Measurements from ENCODE around the gene ZNF681.

DNA sequence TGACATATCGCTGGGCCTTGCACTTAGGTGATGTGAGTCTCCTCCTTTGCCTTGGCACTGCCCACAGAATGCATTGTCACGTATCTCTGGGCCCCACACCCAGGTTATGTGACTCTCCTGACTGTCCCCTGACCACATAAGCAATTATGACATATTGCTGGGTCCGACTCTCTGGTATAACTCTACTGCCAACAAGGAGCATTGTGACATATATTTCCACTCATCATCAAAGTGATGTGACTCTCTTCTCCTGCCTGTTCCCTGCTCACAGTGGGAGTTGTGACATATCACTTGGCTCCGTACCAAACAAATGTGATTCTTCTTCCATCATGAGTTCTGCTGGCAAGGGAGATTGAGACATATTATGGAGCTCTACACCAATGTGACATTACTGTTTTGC lies 15.4 kb upstream of the ZNF681 start:
- no peak for TF ChIP-seq POLR2AphosphoS5 (IDR thresholded peaks at IDR 0.05; ENCODE audit: low read depth, low read length)
- no peak for TF ChIP-seq FOXP2 (optimal IDR thresholded peaks at IDR 0.05; ENCODE audit: borderline replicate concordance, extremely low read depth, extremely low read length, insufficient read depth)
- TF ChIP-seq TAF1 (IDR thresholded peaks at IDR 0.05; ENCODE audit: borderline replicate concordance, insufficient read depth, low read length): no peak
- TF ChIP-seq, protein P1, sequence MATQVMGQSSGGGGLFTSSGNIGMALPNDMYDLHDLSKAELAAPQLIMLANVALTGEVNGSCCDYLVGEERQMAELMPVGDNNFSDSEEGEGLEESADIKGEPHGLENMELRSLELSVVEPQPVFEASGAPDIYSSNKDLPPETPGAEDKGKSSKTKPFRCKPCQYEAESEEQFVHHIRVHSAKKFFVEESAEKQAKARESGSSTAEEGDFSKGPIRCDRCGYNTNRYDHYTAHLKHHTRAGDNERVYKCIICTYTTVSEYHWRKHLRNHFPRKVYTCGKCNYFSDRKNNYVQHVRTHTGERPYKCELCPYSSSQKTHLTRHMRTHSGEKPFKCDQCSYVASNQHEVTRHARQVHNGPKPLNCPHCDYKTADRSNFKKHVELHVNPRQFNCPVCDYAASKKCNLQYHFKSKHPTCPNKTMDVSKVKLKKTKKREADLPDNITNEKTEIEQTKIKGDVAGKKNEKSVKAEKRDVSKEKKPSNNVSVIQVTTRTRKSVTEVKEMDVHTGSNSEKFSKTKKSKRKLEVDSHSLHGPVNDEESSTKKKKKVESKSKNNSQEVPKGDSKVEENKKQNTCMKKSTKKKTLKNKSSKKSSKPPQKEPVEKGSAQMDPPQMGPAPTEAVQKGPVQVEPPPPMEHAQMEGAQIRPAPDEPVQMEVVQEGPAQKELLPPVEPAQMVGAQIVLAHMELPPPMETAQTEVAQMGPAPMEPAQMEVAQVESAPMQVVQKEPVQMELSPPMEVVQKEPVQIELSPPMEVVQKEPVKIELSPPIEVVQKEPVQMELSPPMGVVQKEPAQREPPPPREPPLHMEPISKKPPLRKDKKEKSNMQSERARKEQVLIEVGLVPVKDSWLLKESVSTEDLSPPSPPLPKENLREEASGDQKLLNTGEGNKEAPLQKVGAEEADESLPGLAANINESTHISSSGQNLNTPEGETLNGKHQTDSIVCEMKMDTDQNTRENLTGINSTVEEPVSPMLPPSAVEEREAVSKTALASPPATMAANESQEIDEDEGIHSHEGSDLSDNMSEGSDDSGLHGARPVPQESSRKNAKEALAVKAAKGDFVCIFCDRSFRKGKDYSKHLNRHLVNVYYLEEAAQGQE (IDR thresholded peaks at IDR 0.05; ENCODE audit: insufficient read depth in 1 of 2, low read depth in 2 of 2, low read length in 2 of 2): no peak
